GM21390 (cell line): ENCODE data around the gene RNU2-1.
"Not testable (repeated sequence)": the region's sequence is repeated elsewhere in the genome, so short reads cannot be mapped to it uniquely, and the experiment has no call there.

Experiments used
- ATAC-seq: cut with Tn5 transposase; IDR thresholded peaks from one replicate; pipeline ENCODE4 v1.9.1; 2021; ENCODE audit not compliant: unreplicated experiment

The RNU2-1 gene

GRCh38 chr17:43233877-43234276 lies at the start of gene RNU2-1:
Gene RNU2-1, minus strand, starts transcription at chr17:43233977.
- ATAC-seq = not testable (repeated sequence)

GRCh38 chr17:43272914-43273313 lies 39.1 kb upstream of the RNU2-1 start:
- ATAC-seq = not testable (repeated sequence)

- ATAC-seq = not testable (repeated sequence)
Observed at GRCh38 chr17:43272483-43272882, 38.7 kb upstream of the RNU2-1 start.

- not testable (repeated sequence) for ATAC-seq
Observed at GRCh38 chr17:43270552-43271504, 37.1 kb upstream of the RNU2-1 start.

- ATAC-seq = not testable (repeated sequence)
Observed at GRCh38 chr17:43246456-43246855, 12.7 kb upstream of the RNU2-1 start.

- not testable (repeated sequence) for ATAC-seq
Observed at GRCh38 chr17:43240596-43241352, 7.0 kb upstream of the RNU2-1 start.

- ATAC-seq = not testable (repeated sequence)
Observed at GRCh38 chr17:43239597-43239996, 5.8 kb upstream of the RNU2-1 start.

- not testable (repeated sequence) for ATAC-seq
Observed at GRCh38 chr17:43233263-43233662, 514 bp downstream of the RNU2-1 start.

GRCh38 chr17:43232021-43232699 lies 1.6 kb downstream of the RNU2-1 start:
- ATAC-seq = not testable (repeated sequence)

GRCh38 chr17:43231205-43232020 lies 2.4 kb downstream of the RNU2-1 start:
- ATAC-seq = not testable (repeated sequence)

- not testable (repeated sequence) for ATAC-seq
Observed at GRCh38 chr17:43228020-43228782, 5.6 kb downstream of the RNU2-1 start, which contains the start of gene CCDC200. Gene CCDC200, minus strand, starts transcription at chr17:43228623. Its CDS starts 69 bp downstream, at chr17:43228554.

GRCh38 chr17:43226393-43226792 lies 7.4 kb downstream of the RNU2-1 start:
- no peak for ATAC-seq

GRCh38 chr17:43224146-43224705 lies 9.6 kb downstream of the RNU2-1 start:
- ATAC-seq = no peak

GRCh38 chr17:43220511-43221125 lies 13.2 kb downstream of the RNU2-1 start:
- ATAC-seq = no peak

GRCh38 chr17:43219746-43220380 lies 13.9 kb downstream of the RNU2-1 start:
- ATAC-seq = no peak

- no peak for ATAC-seq
Observed at GRCh38 chr17:43219001-43219400, 14.8 kb downstream of the RNU2-1 start.

GRCh38 chr17:43217614-43218087 lies 16.1 kb downstream of the RNU2-1 start:
- no peak for ATAC-seq
